ENCODE results near the gene EDNRA.
"Not testable (repeated sequence)": the region's sequence is repeated elsewhere in the genome, so short reads cannot be mapped to it uniquely, and the experiment has no call there.

Gene EDNRA

DNA sequence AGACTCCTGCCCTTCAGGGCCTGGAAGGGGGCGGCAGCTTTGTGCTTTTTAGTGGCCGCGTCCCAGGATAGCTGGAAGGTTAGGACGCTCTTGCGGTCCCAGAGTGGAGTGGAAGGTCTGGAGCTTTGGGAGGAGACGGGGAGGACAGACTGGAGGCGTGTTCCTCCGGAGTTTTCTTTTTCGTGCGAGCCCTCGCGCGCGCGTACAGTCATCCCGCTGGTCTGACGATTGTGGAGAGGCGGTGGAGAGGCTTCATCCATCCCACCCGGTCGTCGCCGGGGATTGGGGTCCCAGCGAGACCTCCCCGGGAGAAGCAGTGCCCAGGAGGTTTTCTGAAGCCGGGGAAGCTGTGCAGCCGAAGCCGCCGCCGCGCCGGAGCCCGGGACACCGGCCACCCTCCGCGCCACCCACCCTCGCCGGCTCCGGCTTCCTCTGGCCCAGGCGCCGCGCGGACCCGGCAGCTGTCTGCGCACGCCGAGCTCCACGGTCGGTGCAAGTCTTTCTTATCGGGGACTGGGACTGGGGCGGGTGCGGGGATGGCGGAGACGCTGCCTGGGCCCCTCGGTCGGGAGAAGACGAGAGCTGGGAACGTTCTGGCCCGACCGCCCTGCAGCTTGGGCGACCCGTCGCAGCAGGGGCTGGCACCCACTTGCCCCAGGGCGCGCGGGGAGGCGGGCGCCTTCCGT lies at the start of gene EDNRA:
Gene EDNRA, plus strand, starts transcription at position 207 of the 686 bp plus-strand sequence. CDS start 4,585 bp downstream, outside the sequence.
- FAIRE-seq (no peak), DNase-seq (ENCODE audit: low spot score) (no peak)

GRCh38 chr4:147434370-147434769 lies 46.5 kb upstream of the EDNRA start:
- not testable (repeated sequence) for DNase-seq (ENCODE audit: low spot score); FAIRE-seq

DNA sequence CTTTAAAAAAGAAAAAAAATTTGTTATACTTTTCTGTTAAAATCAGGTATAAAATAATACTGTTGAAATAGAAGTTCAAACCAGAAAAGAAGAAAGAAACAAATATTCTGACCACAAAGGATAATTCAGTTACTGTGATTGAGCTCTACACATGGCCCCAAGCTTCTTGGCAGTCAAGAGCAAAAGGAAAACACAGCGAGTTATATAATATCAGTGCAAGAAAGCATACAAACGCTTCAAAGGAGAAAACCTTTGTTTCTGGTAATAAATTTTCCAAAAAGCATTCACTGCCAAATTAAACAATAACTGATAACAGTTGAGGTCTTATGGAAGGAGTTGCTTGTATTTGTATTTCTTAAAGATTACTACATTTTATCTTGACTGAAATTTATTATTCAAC lies 40.5 kb upstream of the EDNRA start:
- DNase-seq (ENCODE audit: low spot score) (no peak), FAIRE-seq (no peak)

DNA sequence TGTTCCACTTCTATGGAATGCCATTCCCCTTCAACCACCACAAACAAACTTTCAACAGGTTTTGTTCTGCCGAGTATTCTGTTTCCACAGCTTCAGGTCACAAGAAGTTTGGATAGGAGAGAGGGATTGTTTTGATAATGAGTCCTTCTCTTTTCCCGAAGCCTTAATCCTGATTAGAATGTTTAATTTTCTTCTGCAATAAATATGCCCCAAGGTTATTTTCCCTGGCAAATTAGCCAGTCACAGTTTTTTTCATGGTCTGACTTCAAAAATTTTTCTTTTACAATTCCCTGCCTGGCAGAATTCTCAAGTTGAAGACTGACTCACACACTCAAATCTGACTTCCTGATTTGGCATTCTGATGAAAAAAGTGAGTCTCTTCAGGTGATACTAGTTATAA lies 33.1 kb upstream of the EDNRA start:
- no peak for FAIRE-seq
- no peak for DNase-seq (ENCODE audit: low spot score)

DNA sequence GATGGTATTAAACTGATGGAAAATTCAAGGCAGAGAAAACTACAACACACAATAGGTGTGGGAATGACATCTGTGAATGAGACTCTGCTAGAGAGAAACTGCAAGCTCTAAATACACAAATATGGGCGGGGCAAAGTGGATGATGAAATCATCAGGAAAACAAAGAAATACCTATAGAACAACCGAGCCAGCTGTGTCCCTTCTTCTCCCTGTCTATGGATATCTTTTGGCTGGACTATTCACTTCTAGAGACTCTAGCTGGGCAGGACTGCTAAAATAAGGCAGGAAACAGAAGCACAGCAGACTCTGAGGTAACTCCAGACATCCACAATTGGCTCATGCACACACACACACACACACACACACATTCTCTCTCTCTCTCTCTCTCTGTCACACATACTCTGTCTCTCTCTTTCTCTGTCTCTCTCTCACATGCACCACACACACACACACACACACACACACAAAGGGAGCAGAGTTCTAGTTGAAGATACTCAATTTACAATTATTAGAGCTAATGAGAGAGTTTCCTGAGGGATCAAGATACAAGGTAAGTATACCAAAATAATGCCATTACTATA lies 27.2 kb upstream of the EDNRA start:
- no peak for DNase-seq (ENCODE audit: low spot score)
- no peak for FAIRE-seq

DNA sequence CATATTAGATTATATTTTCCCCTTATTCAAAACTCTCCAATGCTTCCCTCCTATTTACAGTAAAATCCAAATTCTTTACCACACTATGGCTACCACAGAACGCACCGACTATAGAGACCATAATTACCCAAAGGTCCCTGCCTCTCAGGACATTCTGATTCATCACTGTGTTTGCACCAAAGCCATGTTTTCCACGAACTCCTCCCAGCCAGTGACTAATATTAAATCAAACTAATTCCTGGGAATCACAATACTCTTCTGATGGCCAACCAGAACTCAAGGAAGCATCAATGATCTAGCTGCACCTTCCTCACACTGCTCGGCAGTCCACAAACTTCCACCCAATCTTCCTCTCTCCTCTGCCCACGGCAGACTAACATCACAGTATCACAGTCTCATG lies 24.2 kb upstream of the EDNRA start:
- FAIRE-seq (no peak), DNase-seq (ENCODE audit: low spot score) (no peak)

DNA sequence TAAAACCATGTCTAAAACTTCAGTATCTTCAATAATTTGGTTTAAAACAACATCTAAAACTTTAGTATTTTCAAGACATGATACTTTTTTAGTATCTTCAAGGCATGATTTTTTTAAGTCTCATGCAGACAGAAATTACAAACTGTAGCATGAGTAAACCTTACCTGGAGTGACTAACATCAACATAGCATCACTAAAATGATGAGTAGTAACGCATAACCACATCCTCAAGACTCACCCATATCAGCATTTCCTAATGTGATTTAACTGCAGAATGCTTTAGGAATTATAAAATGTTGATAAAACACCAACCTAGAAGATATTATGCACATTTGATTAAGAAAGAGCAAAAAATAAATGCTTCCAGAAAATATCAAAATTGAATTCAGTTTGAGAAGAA lies 19.7 kb upstream of the EDNRA start:
- DNase-seq (ENCODE audit: low spot score) = peak; percentile 27
- FAIRE-seq = peak; percentile 39

- DNase-seq (ENCODE audit: low spot score) = no peak
- no peak for FAIRE-seq
Observed at GRCh38 chr4:147463065-147463464, 17.8 kb upstream of the EDNRA start.

DNA sequence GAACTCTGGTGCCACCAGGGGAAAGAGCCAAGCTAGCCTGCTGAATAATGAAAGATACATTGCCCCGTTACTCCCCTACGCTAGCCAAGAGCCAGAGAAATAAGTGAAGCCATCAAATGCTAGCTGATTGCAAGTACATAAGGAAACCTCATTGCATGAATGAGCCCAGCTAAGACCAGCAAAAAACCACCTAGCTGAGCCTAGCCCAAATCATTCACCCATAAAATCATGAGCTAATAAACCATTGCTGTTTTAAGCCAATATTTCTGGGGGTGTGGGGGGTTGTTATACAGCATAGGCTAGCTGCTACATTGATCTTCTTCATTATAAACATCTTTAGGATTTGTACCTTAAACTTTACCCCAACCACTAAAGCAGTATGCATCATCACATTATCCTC lies 15.4 kb upstream of the EDNRA start:
- FAIRE-seq (no peak), DNase-seq (ENCODE audit: low spot score) (no peak)

GRCh38 chr4:147477439-147477838 lies 3.5 kb upstream of the EDNRA start:
- DNase-seq (ENCODE audit: low spot score) (no peak), FAIRE-seq (no peak)

DNA sequence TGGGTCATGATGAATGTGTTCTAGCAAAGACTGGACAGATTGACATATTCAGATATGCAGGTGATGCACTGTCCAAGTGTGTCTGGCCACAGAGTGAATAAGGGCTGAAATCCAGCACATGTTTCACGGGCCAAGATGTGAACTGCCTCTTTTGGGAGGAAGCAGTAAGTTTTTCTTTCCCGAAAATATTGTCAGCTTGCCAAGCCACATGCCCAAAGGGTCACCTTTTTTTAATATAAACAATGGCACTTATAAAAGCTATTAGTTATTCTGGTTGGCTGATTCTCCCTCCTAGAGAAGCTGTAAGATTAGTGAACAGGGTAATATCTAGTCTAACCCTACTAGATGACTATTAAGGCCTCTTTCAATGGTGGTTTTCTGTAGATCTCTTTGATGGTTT lies 1.5 kb upstream of the EDNRA start:
- DNase-seq (ENCODE audit: low spot score) = no peak
- no peak for FAIRE-seq

DNA sequence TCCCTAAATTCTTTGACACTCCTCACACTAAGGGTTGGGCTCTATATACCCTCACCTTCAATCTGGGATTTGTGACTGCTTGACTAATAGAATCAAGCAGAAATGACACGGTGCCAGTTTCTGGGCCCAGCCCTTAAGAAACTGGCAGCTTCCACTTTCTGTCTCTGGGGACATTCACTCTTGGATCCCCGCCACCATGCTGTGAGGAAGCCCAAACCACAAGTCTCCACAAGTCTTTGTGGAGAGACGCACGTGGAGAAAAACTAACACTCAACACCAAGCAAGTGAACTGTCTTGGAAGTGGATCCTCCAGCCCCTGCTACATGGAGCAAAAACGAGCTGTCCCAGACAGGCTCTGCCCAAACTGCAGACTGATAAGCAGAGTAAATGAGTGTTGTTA lies 1.1 kb upstream of the EDNRA start:
- FAIRE-seq = no peak
- no peak for DNase-seq (ENCODE audit: low spot score)

DNA sequence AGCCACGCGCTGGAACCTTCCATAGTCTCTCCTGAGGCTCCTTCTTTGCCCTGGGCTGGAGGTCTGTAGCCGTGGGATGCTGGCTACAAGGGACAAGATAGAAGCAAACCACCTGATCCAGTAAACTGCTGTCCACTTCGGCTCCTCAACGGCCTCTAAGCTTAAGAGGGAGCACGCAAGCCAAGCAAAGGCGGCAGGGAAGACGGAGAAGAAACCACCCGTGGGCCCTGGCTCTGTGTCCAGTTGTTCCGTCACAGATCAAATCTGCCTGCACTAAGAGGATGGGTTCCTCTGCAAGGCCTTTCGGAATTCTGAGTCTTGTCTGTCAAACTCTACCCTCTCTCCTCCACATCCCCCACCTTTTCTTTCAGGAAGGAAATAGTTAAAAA lies 401 bp upstream of the EDNRA start:
- no peak for FAIRE-seq
- no peak for DNase-seq (ENCODE audit: low spot score)

DNA sequence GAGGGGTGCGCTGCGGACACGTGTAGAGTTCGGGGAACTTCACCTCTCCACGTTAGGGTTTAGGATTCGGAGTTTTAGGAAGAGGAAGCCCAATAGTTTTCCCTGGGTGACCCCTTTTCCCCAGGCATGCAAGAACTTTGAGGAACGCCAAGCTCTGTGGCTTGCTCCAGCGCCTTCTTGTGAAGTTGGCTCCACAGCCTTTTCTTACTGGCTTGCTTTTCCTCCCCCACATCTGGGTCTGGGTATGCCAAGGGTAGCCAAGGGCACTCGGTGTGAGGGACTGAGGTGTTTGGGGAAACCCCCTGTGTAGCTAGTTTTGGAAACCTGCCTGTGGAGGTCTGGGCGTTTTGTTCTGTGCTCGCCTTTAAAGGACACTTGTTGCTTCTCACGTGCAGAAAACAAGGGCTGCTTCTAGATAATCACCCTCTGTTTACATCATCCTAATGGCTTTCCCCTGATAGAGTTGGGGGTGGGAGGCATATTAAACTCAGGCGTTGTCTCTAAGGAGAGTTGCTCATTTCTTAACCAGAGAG lies 746 bp downstream of the EDNRA start:
- FAIRE-seq (no peak), DNase-seq (ENCODE audit: low spot score) (no peak)

DNA sequence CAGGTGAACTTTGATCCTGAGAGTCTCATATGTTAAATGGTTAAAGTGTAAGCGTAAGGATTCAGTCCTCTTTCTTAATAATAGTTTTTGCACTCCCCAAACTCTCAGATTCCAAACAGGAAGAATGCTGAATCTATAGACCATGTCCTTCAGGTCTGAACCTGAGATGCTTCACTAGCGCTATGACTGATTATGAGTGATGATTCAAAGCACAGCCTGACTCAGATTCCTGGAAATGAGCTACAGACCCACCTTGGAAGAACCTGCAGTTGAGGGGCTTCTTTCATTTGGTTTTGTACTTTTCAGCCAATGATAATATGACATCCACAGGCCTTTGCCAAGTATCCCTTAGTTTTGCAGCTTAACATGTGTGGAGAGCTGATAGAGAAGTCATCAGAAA lies 1.4 kb downstream of the EDNRA start:
- FAIRE-seq = peak; percentile 33
- no peak for DNase-seq (ENCODE audit: low spot score)

DNA sequence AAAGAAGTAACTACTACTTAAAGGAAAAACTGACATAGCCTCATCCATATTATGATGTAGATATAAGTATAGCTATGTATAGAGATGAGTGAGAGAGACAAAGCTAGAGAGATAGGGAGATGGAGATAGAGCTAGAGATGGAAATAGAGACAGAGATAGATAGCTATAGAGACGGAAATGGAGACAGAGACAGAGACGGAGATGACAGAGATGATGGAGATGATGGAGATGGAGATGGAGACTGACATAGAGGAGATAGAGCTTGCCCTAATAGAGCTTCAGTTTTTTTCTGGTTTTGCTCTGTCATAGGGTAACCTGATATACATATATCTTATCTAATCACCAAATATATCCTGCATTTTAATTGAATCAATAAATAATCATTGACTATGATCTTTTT lies 4.3 kb downstream of the EDNRA start:
- no peak for FAIRE-seq
- DNase-seq (ENCODE audit: low spot score) = no peak

DNA sequence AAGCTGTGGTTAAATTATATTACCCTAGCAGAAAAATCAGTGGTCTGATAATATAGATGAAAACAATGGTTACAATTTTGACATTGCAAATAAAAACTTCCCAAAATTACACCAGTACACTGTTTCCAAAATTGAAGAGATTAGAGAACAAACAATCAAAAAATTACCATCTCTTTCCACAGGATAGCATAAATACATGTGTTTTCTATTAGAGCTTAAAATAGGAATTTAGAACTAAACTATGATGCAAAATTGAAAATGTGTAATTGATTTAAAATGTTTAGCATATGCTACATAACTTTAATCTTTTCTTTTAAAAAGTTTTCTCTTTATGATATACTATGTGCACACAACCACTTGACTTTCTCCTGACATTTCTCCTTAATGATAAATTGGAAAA lies 6.7 kb downstream of the EDNRA start:
- no peak for DNase-seq (ENCODE audit: low spot score)
- FAIRE-seq = no peak

DNA sequence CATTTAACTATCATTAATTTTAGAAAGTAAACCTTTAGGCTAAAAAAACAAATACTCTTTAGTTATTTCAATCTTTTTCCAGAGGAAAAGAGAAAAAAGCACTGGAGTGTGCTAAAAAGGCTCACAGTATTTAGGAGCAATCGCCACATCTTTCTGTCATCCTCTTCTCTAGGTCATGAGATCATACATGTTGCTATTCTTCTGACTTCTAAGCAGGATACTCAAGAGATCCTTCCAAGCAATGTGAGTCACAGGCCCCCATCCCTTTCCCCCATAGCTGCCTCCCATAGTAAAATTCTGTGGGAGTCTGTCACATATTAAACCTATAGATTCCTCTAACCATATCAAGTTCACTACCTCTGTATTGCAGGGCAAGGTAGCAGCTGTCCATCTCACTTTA lies 7.7 kb downstream of the EDNRA start:
- DNase-seq (ENCODE audit: low spot score) = no peak
- no peak for FAIRE-seq

DNA sequence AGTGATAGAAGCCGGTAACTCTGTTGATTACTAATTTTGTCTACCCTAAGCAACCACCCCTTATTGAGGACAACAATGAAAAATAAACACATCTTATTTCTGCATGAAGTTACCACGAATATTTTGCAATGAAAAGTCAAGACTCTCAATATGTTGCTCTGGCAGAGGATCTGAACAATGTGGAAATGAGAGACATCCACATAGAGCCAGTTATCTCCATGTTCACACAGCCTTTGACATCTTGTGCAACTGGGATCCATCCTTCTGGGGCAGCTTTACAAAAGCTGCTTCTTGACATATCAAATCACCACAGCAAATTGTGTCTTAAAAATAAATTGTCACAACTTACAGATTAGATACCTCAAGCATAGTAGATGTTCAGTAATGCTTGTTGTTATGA lies 10.2 kb downstream of the EDNRA start:
- no peak for FAIRE-seq
- DNase-seq (ENCODE audit: low spot score) = no peak

GRCh38 chr4:147492306-147492705 lies 11.4 kb downstream of the EDNRA start:
- DNase-seq (ENCODE audit: low spot score) (no peak), FAIRE-seq (no peak)

- no peak for FAIRE-seq
Observed at GRCh38 chr4:147492761-147493160, 11.9 kb downstream of the EDNRA start.

DNA sequence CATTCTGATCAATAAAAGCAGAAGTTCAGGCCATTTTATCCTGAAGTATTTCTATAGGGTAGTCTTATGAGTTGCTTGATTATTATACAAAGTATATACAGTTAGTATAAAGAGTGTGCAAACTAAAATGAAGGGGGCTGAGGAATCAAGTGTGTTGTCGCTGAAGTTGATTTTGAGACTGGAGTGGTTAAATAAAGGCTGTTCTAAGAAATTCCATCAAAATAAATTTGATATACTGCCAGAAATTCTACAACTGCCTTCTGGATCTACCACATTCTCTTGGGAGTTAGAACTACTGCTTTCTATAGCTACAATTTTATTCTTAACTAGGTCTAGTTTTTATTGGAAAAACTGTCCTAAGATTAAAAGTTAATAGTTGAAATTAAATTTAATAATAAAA lies 12.4 kb downstream of the EDNRA start:
- no peak for FAIRE-seq
- DNase-seq (ENCODE audit: low spot score) = no peak

More at GRCh38 chr4:147492761-147493160, 11.9 kb downstream of the EDNRA start:
- no peak for DNase-seq (ENCODE audit: low spot score)

- DNase-seq (ENCODE audit: low spot score) = no peak
- FAIRE-seq = no peak
Observed at GRCh38 chr4:147494301-147494700, 13.4 kb downstream of the EDNRA start.
